ENCODE data around the gene SPR.

SPR gene

GRCh38 chr2:72848436-72849137 lies 38.6 kb upstream of the SPR start:
- TF ChIP-seq CTCF (conservative IDR thresholded peaks at IDR 0.05; ENCODE audit: control insufficient read depth, insufficient read depth, low read depth, low read length): no peak
- DNase-seq (ENCODE audit: low read depth): no peak
- H3K4me3 ChIP-seq (ENCODE audit: control insufficient read depth, low read depth, low read length): no peak overlapping the region

- no peak for DNase-seq (ENCODE audit: low read depth)
- no peak for TF ChIP-seq CTCF (conservative IDR thresholded peaks at IDR 0.05; ENCODE audit: control insufficient read depth, insufficient read depth, low read depth, low read length)
- H3K4me3 ChIP-seq (ENCODE audit: control insufficient read depth, low read depth, low read length): no peak overlapping the region
Observed at GRCh38 chr2:72849138-72849462, 38.1 kb upstream of the SPR start.

- H3K4me3 ChIP-seq (ENCODE audit: control insufficient read depth, low read depth, low read length): no peak overlapping the region
- no peak for TF ChIP-seq CTCF (conservative IDR thresholded peaks at IDR 0.05; ENCODE audit: control insufficient read depth, insufficient read depth, low read depth, low read length)
- DNase-seq (ENCODE audit: low read depth): no peak
Observed at GRCh38 chr2:72851333-72851732, 35.9 kb upstream of the SPR start.

GRCh38 chr2:72859831-72860262 lies 27.4 kb upstream of the SPR start:
- peak; percentile 58 for DNase-seq (ENCODE audit: low read depth)
- peak; percentile 70 for TF ChIP-seq CTCF (conservative IDR thresholded peaks at IDR 0.05; ENCODE audit: control insufficient read depth, insufficient read depth, low read depth, low read length)
- H3K4me3 ChIP-seq (ENCODE audit: control insufficient read depth, low read depth, low read length): no peak overlapping the region

- peak; percentile 85 for DNase-seq (ENCODE audit: low read depth)
- peak; percentile 99 for TF ChIP-seq CTCF (conservative IDR thresholded peaks at IDR 0.05; ENCODE audit: control insufficient read depth, insufficient read depth, low read depth, low read length)
- H3K4me3 ChIP-seq (ENCODE audit: control insufficient read depth, low read depth, low read length): peak overlapping the region; percentile 33
Observed at GRCh38 chr2:72862239-72862988, 24.8 kb upstream of the SPR start.

- no peak for TF ChIP-seq CTCF (conservative IDR thresholded peaks at IDR 0.05; ENCODE audit: control insufficient read depth, insufficient read depth, low read depth, low read length)
- no peak overlapping the region for H3K4me3 ChIP-seq (ENCODE audit: control insufficient read depth, low read depth, low read length)
- no peak for DNase-seq (ENCODE audit: low read depth)
Observed at GRCh38 chr2:72863046-72863445, 24.2 kb upstream of the SPR start.
